WTC11 (cell line): Measurements from ENCODE around the gene EPO. TPM values are rescaled to one million over a fixed set of nuclear protein-coding genes. Genes with fewer than 3 reads are reported as not detected.

Source experiments
- ATAC-seq: fragments of 200-7000 bp; cut with Tn5 transposase; 2 replicates; pipeline ENCODE4 v1.10.0; 2021; ENCODE audit warnings: mild to moderate bottlenecking, moderate library complexity
- CTCF ChIA-PET: fragments of 300-600 bp; sonication (Branson Sonifier 250); formaldehyde crosslinking; loops from one replicate; lab custom pipeline; 2021; ENCODE audit warnings: antibody characterized with exemption; lab: Charles Lee
- POLR2A ChIA-PET: fragments of 350-600 bp; sonication (Branson Sonifier 250); formaldehyde crosslinking; loops from one replicate; lab custom pipeline; 2021; ENCODE audit warnings: antibody characterized with exemption; lab: Charles Lee
- DNase-seq: peaks from one replicate; pipeline ENCODE4 v3.0.0; 2021; ENCODE audit warnings: low spot score
- H3K27ac Mint-ChIP-seq: 2 replicates; pipeline ENCODE4 v1.8.0; 2021; ENCODE audit warnings: mixed read lengths
- H3K27me3 Mint-ChIP-seq: 2 replicates; pipeline ENCODE4 v1.8.0; 2021; ENCODE audit warnings: low read depth, mild to moderate bottlenecking, moderate library complexity, mixed read lengths
- H3K36me3 Mint-ChIP-seq: 2 replicates; pipeline ENCODE4 v1.8.0; 2021; ENCODE audit warnings: mixed read lengths
- H3K4me1 Mint-ChIP-seq: 2 replicates; pipeline ENCODE4 v1.8.0; 2022; ENCODE audit warnings: mixed read lengths
- H3K4me3 Mint-ChIP-seq: 2 replicates; pipeline ENCODE4 v1.8.0; 2021; ENCODE audit warnings: mild to moderate bottlenecking, moderate library complexity, mixed read lengths
- H3K9me3 Mint-ChIP-seq: 2 replicates; pipeline ENCODE4 v1.8.0; 2021; ENCODE audit warnings: mixed read lengths
- CBFB ChIP-seq: sonication (generic); formaldehyde crosslinking; IDR thresholded peaks from 2 replicates; pipeline ENCODE4 v1.8.1; 2022; ENCODE audit warnings: mild to moderate bottlenecking, low read depth, missing genetic modification reagents
- ESRRA ChIP-seq: sonication (generic); formaldehyde crosslinking; IDR thresholded peaks from 2 replicates; pipeline ENCODE4 v1.8.1; 2022; ENCODE audit warnings: mild to moderate bottlenecking, missing genetic modification reagents, borderline replicate concordance
- GTF2I ChIP-seq: fragments of 250-450 bp; sonication (Bioruptor Pico); conservative IDR thresholded peaks from 2 replicates; pipeline ENCODE4 v1.4.0; 2021; ENCODE audit warnings: mild to moderate bottlenecking
- MXD4 ChIP-seq: fragments of 250-450 bp; sonication (Bioruptor Pico); IDR thresholded peaks from 2 replicates; pipeline ENCODE4 v1.8.0; 2021; ENCODE audit warnings: mild to moderate bottlenecking, moderate library complexity, borderline replicate concordance
- NFYB ChIP-seq: sonication (generic); formaldehyde crosslinking; conservative IDR thresholded peaks from 2 replicates; pipeline ENCODE4 v1.8.0; 2022; ENCODE audit warnings: low read depth, missing genetic modification reagents
- NR3C1 ChIP-seq: sonication (generic); formaldehyde crosslinking; conservative IDR thresholded peaks from 2 replicates; pipeline ENCODE4 v1.8.1; 2023; ENCODE audit warnings: low read depth, mild to moderate bottlenecking, missing genetic modification reagents
- PRRX2 ChIP-seq: fragments of 250-450 bp; sonication (Bioruptor Pico); IDR thresholded peaks from 2 replicates; pipeline ENCODE4 v1.8.0; 2021; ENCODE audit warnings: mild to moderate bottlenecking
- SMAD4 ChIP-seq: sonication (generic); formaldehyde crosslinking; IDR thresholded peaks from 2 replicates; pipeline ENCODE4 v1.8.0; 2022; ENCODE audit warnings: mild to moderate bottlenecking, missing genetic modification reagents
- SP1 ChIP-seq: sonication (generic); formaldehyde crosslinking; conservative IDR thresholded peaks from 2 replicates; pipeline ENCODE4 v1.8.1; 2022; ENCODE audit warnings: missing genetic modification reagents
- STAT6 ChIP-seq: sonication (generic); formaldehyde crosslinking; conservative IDR thresholded peaks from 2 replicates; pipeline ENCODE4 v1.8.1; 2023; ENCODE audit warnings: mild to moderate bottlenecking, low read depth, missing genetic modification reagents, moderate library complexity
- USF2 ChIP-seq: sonication (generic); formaldehyde crosslinking; IDR thresholded peaks from 2 replicates; pipeline ENCODE4 v1.8.1; 2023; ENCODE audit warnings: mild to moderate bottlenecking, missing genetic modification reagents, moderate library complexity
- ZNF263 ChIP-seq: sonication (generic); formaldehyde crosslinking; IDR thresholded peaks from 2 replicates; pipeline ENCODE4 v1.8.1; 2022; ENCODE audit warnings: low read depth, mild to moderate bottlenecking, moderate library complexity, missing genetic modification reagents
- ZNF396 ChIP-seq: fragments of 250-450 bp; sonication (Bioruptor Pico); IDR thresholded peaks from 2 replicates; pipeline ENCODE4 v1.8.0; 2021; ENCODE audit warnings: mild to moderate bottlenecking, moderate library complexity, borderline replicate concordance
- ZNF416 ChIP-seq: fragments of 250-450 bp; sonication (Bioruptor Pico); IDR thresholded peaks from 2 replicates; pipeline ENCODE4 v1.9.0; 2021; ENCODE audit warnings: mild to moderate bottlenecking, inconsistent platforms
- total RNA-seq: library from RNA; stranded (reverse); gene quantifications from 3 replicates; pipeline ENCODE4 v1.2.3, GENCODE V29; 2021
- TF ChIP-seq, protein P1 (sequence below): sonication (generic); formaldehyde crosslinking; IDR thresholded peaks from 2 replicates; pipeline ENCODE4 v1.8.1; 2022; ENCODE audit warnings: mild to moderate bottlenecking, missing genetic modification reagents, moderate library complexity, borderline replicate concordance

Gene EPO
- total RNA-seq, 1 experiment from 2014 or later: 0.63 TPM

- no peak overlapping the region for H3K27ac Mint-ChIP-seq
- peaks cover 24% of the 10 kb centered on the region for H3K36me3 Mint-ChIP-seq
- no peak for DNase-seq
- POLR2A ChIA-PET: interaction anchor here (0.5 kb wide), 1 partner anchor 170 kb away, joined by 3 read pairs; the partner anchor contains the start of gene SLC12A9
- TF ChIP-seq NFYB (CRISPR knock-in tag) (no peak), SMAD4 (CRISPR knock-in tag) (no peak), STAT6 (CRISPR knock-in tag) (no peak), PRRX2 (CRISPR knock-in tag) (no peak), SP1 (CRISPR knock-in tag) (no peak), NR3C1 (no peak), MXD4 (CRISPR knock-in tag) (no peak), ZNF416 (CRISPR knock-in tag) (no peak)
- TF ChIP-seq, protein P1, sequence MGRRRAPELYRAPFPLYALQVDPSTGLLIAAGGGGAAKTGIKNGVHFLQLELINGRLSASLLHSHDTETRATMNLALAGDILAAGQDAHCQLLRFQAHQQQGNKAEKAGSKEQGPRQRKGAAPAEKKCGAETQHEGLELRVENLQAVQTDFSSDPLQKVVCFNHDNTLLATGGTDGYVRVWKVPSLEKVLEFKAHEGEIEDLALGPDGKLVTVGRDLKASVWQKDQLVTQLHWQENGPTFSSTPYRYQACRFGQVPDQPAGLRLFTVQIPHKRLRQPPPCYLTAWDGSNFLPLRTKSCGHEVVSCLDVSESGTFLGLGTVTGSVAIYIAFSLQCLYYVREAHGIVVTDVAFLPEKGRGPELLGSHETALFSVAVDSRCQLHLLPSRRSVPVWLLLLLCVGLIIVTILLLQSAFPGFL (CRISPR knock-in tag): no peak
- CTCF ChIA-PET: interaction anchor here (0.8 to 3.4 kb wide), 8 partner anchors 8 to 232 kb away, joined by 3 to 12 read pairs (median 4); partner anchors contain the start of gene POP7
- no peak for ATAC-seq
- H3K9me3 Mint-ChIP-seq: no peaks in the 10 kb centered on the region
- H3K27me3 Mint-ChIP-seq: no peaks in the 10 kb centered on the region
- peaks cover 7% of the 10 kb centered on the region for H3K4me1 Mint-ChIP-seq
- H3K4me3 Mint-ChIP-seq: no peak overlapping the region
These were observed 38.0 kb upstream of the EPO start for GRCh38 chr7:100682228-100682741.

GRCh38 chr7:100682991-100683658 lies 37.1 kb upstream of the EPO start:
- ChIA-PET POLR2A (interaction anchor here (0.9 kb wide), 1 partner anchor 10 kb away, joined by 3 read pairs; no protein-coding TSS in a partner anchor), CTCF (interaction anchor here (0.7 to 3.4 kb wide), 8 partner anchors 8 to 233 kb away, joined by 3 to 12 read pairs (median 4); partner anchors contain the start of gene POP7)
- peaks cover 27% of the 10 kb centered on the region for H3K36me3 Mint-ChIP-seq
- no peaks in the 10 kb centered on the region for H3K27me3 Mint-ChIP-seq
- no peak for TF ChIP-seq USF2
- TF ChIP-seq STAT6 (CRISPR knock-in tag): no peak
- no peak for TF ChIP-seq ZNF263 (CRISPR knock-in tag)
- TF ChIP-seq ESRRA (CRISPR knock-in tag): no peak
- TF ChIP-seq NFYB (CRISPR knock-in tag): no peak
- TF ChIP-seq GTF2I (CRISPR knock-in tag): no peak
- TF ChIP-seq ZNF416 (CRISPR knock-in tag): no peak
- TF ChIP-seq ZNF396: no peak
- no peak for TF ChIP-seq CBFB (CRISPR knock-in tag)
- ATAC-seq (no peak), DNase-seq (no peak)
- peaks cover 7% of the 10 kb centered on the region for H3K4me1 Mint-ChIP-seq
- peak overlapping the region; percentile 41 for H3K27ac Mint-ChIP-seq
- no peaks in the 10 kb centered on the region for H3K9me3 Mint-ChIP-seq
- no peak overlapping the region for H3K4me3 Mint-ChIP-seq
